Prostate gland (tissue), 2 donors: ENCODE results near the gene ZNF683.

ENCODE experiments used
- POLR2AphosphoS5 ChIP-seq: sonication (generic); formaldehyde crosslinking; IDR thresholded peaks from one replicate; pipeline ENCODE4 v1.6.1; 2017; ENCODE audit warnings: antibody characterized with exemption
- TF ChIP-seq, protein P1 (sequence below), 4 experiments: fragments of 200-600 bp in 2 of 4; fragments of 450-650 bp in 2 of 4; sonication (generic) in 2 of 4; IDR thresholded peaks; 1 replicate in 3 of 4; 2 replicates in 1 of 4; pipeline ENCODE4 v1.5.1; 2016 to 2019; ENCODE audit warnings: antibody characterized with exemption in 4 of 4, mild to moderate bottlenecking in 2 of 4, moderate library complexity in 2 of 4

GRCh38 chr1:26401891-26402290 lies 29.3 kb upstream of the ZNF683 start:
- TF ChIP-seq, protein P1, sequence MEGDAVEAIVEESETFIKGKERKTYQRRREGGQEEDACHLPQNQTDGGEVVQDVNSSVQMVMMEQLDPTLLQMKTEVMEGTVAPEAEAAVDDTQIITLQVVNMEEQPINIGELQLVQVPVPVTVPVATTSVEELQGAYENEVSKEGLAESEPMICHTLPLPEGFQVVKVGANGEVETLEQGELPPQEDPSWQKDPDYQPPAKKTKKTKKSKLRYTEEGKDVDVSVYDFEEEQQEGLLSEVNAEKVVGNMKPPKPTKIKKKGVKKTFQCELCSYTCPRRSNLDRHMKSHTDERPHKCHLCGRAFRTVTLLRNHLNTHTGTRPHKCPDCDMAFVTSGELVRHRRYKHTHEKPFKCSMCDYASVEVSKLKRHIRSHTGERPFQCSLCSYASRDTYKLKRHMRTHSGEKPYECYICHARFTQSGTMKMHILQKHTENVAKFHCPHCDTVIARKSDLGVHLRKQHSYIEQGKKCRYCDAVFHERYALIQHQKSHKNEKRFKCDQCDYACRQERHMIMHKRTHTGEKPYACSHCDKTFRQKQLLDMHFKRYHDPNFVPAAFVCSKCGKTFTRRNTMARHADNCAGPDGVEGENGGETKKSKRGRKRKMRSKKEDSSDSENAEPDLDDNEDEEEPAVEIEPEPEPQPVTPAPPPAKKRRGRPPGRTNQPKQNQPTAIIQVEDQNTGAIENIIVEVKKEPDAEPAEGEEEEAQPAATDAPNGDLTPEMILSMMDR (IDR thresholded peaks at IDR 0.05), result no peak
- TF ChIP-seq POLR2AphosphoS5, result no peak
